A549 (cell line): ENCODE measurements around the gene FLNB. TPM values are rescaled to one million over a fixed set of nuclear protein-coding genes. Genes with fewer than 3 reads are reported as not detected.

Experiments
- ATAC-seq, 2 experiments: fragments of 200-7000 bp in 1 of 2; fragments of >200 bp in 1 of 2; cut with Nextera tagmentation in 1 of 2; cut with Tn5 transposase in 1 of 2; 3 replicates each; pipeline versions ENCODE4 v1.8.0 to v1.9.1; 2018 to 2020; ENCODE audit warnings: mild to moderate bottlenecking in 1 of 2, moderate library complexity in 1 of 2
- CTCF ChIA-PET: fragments of 300-600 bp; sonication (Branson Sonifier 250); formaldehyde crosslinking; extraction: SDS; loops from one replicate; lab custom pipeline; 2021; ENCODE audit warnings: antibody characterized with exemption, inconsistent platforms; lab: Yijun Ruan, JAX
- POLR2A ChIA-PET: fragments of 350-600 bp; formaldehyde crosslinking; extraction: SDS; loops from one replicate; lab custom pipeline; 2021; ENCODE audit warnings: antibody characterized with exemption, inconsistent platforms; lab: Yijun Ruan, JAX
- DNase-seq, 2 experiments: peaks; one replicate each; pipeline versions ENCODE4 v3.0.0 to v3.0.0-alpha.2; 2011 to 2016; ENCODE audit warnings: low read depth in 1 of 2, low spot score in 1 of 2
- FAIRE-seq: peaks from 2 replicates; lab custom pipeline; 2011; peaks lifted over from hg19 to GRCh38; lab: Jason Lieb, UNC
- H3K27ac ChIP-seq, 2 experiments: fragments of >200 bp; sonication (Bioruptor Twin); formaldehyde crosslinking; 3 replicates each; pipeline ENCODE4 v1.5.1; 2016 to 2017
- H3K4me1 ChIP-seq: fragments of >200 bp; sonication (Bioruptor Twin); formaldehyde crosslinking; 3 replicates; pipeline ENCODE4 v1.6.1; 2016
- H3K4me2 ChIP-seq: fragments of >200 bp; sonication (Bioruptor Twin); formaldehyde crosslinking; 3 replicates; pipeline ENCODE4 v1.6.1; 2016
- H3K4me3 ChIP-seq: fragments of >200 bp; sonication (Bioruptor Twin); formaldehyde crosslinking; 3 replicates; pipeline ENCODE4 v1.5.1; 2016
- H3K9me3 ChIP-seq: fragments of >200 bp; sonication (Bioruptor Twin); formaldehyde crosslinking; 3 replicates; pipeline ENCODE4 v1.6.1; 2016
- CBX2 ChIP-seq: fragments of 200-600 bp; sonication (generic); IDR thresholded peaks from 2 replicates; pipeline ENCODE4 v1.6.1; 2016; ENCODE audit warnings: low read depth, mild to moderate bottlenecking, borderline replicate concordance
- CHD2 ChIP-seq: fragments of 150-350 bp; IDR thresholded peaks from 2 replicates; pipeline ENCODE4 v1.6.1; 2014; ENCODE audit warnings: low read length; ENCODE audit not compliant: partially characterized antibody
- CHD4 ChIP-seq: fragments of 200-600 bp; sonication (generic); IDR thresholded peaks from 2 replicates; pipeline ENCODE4 v1.6.1; 2016; ENCODE audit warnings: antibody characterized with exemption, mild to moderate bottlenecking, borderline replicate concordance
- EHF ChIP-seq: fragments of 250-450 bp; sonication (Bioruptor Pico); IDR thresholded peaks from 2 replicates; pipeline ENCODE4 v1.5.0; 2020; ENCODE audit warnings: mild to moderate bottlenecking
- GATA3 ChIP-seq: IDR thresholded peaks from 2 replicates; pipeline ENCODE4 v1.6.1; 2012; ENCODE audit warnings: borderline replicate concordance
- HDAC2 ChIP-seq: fragments of 200-600 bp; sonication (generic); IDR thresholded peaks from 2 replicates; pipeline ENCODE4 v1.6.1; 2016
- HEYL ChIP-seq: fragments of 250-450 bp; sonication (Bioruptor Pico); IDR thresholded peaks from 2 replicates; pipeline ENCODE4 v1.8.0; 2021; ENCODE audit warnings: mild to moderate bottlenecking, moderate library complexity
- HOXA7 ChIP-seq: fragments of 250-450 bp; sonication (Bioruptor Pico); IDR thresholded peaks from 2 replicates; pipeline ENCODE4 v1.5.0; 2020; ENCODE audit warnings: mild to moderate bottlenecking, moderate library complexity
- HOXB13 ChIP-seq: fragments of 250-450 bp; sonication (Bioruptor Pico); IDR thresholded peaks from 2 replicates; pipeline ENCODE4 v1.5.0; 2020; ENCODE audit warnings: low read depth, mild to moderate bottlenecking, moderate library complexity
- JUN ChIP-seq, 2 experiments: fragments of >200 bp; sonication (Bioruptor Twin); formaldehyde crosslinking; IDR thresholded peaks; 2 replicates in 1 of 2; 3 replicates in 1 of 2; pipeline ENCODE4 v1.6.1; 2016 to 2017
- MYC ChIP-seq: IDR thresholded peaks from 2 replicates; pipeline ENCODE4 v1.6.1; 2012; ENCODE audit warnings: mild to moderate bottlenecking, inconsistent platforms, low read length, improper control_type of control experiment, borderline replicate concordance
- NR3C1 ChIP-seq: fragments of >200 bp; sonication (Bioruptor Twin); formaldehyde crosslinking; IDR thresholded peaks from 3 replicates; pipeline ENCODE4 v1.6.1; 2017
- POLR2A ChIP-seq: IDR thresholded peaks from 2 replicates; pipeline ENCODE4 v1.6.1; 2012; ENCODE audit warnings: mild to moderate bottlenecking, low read length
- POLR2AphosphoS2 ChIP-seq: conservative IDR thresholded peaks from 2 replicates; pipeline ENCODE4 v1.6.1; 2012; ENCODE audit warnings: low read length, improper control_type of control experiment, inconsistent platforms
- RCOR1 ChIP-seq: fragments of 150-350 bp; IDR thresholded peaks from 2 replicates; pipeline ENCODE4 v1.6.1; 2014; ENCODE audit warnings: antibody characterized with exemption, low read length, low read depth
- RFX5 ChIP-seq: fragments of 450-650 bp; IDR thresholded peaks from 2 replicates; pipeline ENCODE4 v1.7.1; 2014; ENCODE audit warnings: antibody characterized with exemption, mild to moderate bottlenecking, moderate library complexity
- RNF2 ChIP-seq: fragments of 200-600 bp; sonication (generic); IDR thresholded peaks from 2 replicates; pipeline ENCODE4 v1.6.1; 2016; ENCODE audit warnings: low read depth, mild to moderate bottlenecking, antibody characterized with exemption, moderate library complexity, borderline replicate concordance
- ZC3H11A ChIP-seq: fragments of 450-650 bp; IDR thresholded peaks from 2 replicates; pipeline ENCODE4 v1.6.1; 2014; ENCODE audit warnings: antibody characterized with exemption, mild to moderate bottlenecking
- ZNF302 ChIP-seq: fragments of 250-450 bp; sonication (Bioruptor Pico); IDR thresholded peaks from 2 replicates; pipeline ENCODE4 v1.9.0; 2021; ENCODE audit warnings: inconsistent platforms, mild to moderate bottlenecking, moderate library complexity
- ZSCAN20 ChIP-seq: fragments of 250-450 bp; sonication (Bioruptor Pico); IDR thresholded peaks from 2 replicates; pipeline ENCODE4 v1.8.0; 2022; ENCODE audit warnings: mild to moderate bottlenecking, moderate library complexity
- WGBS: methylation state at CpG from one replicate; pipeline ENCODE4 v1.1.6; 2017; ENCODE audit errors: missing lambda C conversion rate; 5-methylcytosine and 5-hydroxymethylcytosine counted together
- polyA plus RNA-seq, 4 experiments: library from polyadenylated mRNA; depleted of rRNA in 3 of 4; stranded (reverse); fragments of >200 nt; fragmentation: RNase III in 1 of 4; extraction: RNeasy Plus Mini Kit Qiagen cat#74134 plus additional on column Dnase treatment in 1 of 4; gene quantifications; 2 replicates in 3 of 4; 3 replicates in 1 of 4; pipeline ENCODE4 v1.2.3, GENCODE V29; 2011 to 2017
- TF ChIP-seq, protein P1 (sequence below): IDR thresholded peaks from 2 replicates; pipeline ENCODE4 v1.6.1; 2012; ENCODE audit warnings: low read depth, borderline replicate concordance
- TF ChIP-seq, protein P2 (sequence below): IDR thresholded peaks from 2 replicates; pipeline ENCODE4 v1.6.1; 2012
- TF ChIP-seq, protein P3 (sequence below): fragments of >200 bp; sonication (Bioruptor Twin); formaldehyde crosslinking; IDR thresholded peaks from 3 replicates; pipeline ENCODE4 v1.6.1; 2016
- TF ChIP-seq, protein P4 (sequence below): fragments of >200 bp; sonication (Bioruptor Twin); formaldehyde crosslinking; IDR thresholded peaks from 3 replicates; pipeline ENCODE4 v1.5.1; 2016
- TF ChIP-seq, protein P5 (sequence below): fragments of 250-450 bp; sonication (Bioruptor Pico); IDR thresholded peaks from 2 replicates; pipeline ENCODE4 v1.5.0; 2021; ENCODE audit warnings: mild to moderate bottlenecking, moderate library complexity, borderline replicate concordance
- TF ChIP-seq, protein P6 (sequence below): fragments of >200 bp; sonication (Bioruptor Twin); formaldehyde crosslinking; IDR thresholded peaks from 2 replicates; pipeline ENCODE4 v1.6.1; 2016

FLNB gene
- polyA plus RNA-seq, 2 of the 4 experiments (the other 2 are of a cell fraction), result 235 to 439 TPM

DNA sequence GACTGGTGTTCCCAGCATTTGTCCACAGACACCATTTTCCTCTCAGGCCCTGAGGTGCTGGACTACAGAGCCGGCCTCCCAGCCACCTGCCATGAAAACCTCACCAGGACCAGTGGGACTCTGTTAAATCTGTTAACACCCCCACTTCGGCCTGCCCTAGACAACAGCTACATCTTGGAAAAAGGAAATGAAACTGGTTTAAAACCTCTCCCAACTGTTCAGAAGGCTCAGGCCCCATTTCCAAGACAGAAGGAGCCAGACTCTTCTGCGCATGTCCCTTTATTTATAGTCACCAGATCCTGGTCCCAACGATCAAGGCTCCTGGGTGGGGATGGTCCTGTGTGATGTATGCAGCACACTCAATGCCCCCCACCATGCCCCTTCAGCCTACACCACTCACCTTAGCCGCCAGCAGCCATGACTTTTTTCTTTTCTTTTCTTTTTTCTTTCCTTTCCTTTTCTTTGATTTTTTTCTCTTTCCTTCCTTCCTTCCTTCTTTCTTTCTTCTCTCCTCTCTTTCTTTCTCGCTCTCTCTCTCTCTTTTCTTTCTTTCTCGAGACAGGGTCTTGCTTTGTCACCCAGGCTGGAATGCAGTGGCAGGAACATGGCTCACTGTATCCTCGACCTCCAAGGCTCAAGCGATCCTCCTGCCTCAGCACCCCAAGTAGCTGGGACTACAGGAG, 25.5 kb upstream of the FLNB start:
- H3K27ac ChIP-seq, result peak overlapping the region; percentile 92 to 98
- TF ChIP-seq CBX2 (no peak), ZC3H11A (no peak), CHD2 (no peak), HOXB13 (CRISPR knock-in tag) (no peak), RNF2 (no peak), MYC (no peak), HEYL (CRISPR knock-in tag) (no peak)
- TF ChIP-seq, protein P1, sequence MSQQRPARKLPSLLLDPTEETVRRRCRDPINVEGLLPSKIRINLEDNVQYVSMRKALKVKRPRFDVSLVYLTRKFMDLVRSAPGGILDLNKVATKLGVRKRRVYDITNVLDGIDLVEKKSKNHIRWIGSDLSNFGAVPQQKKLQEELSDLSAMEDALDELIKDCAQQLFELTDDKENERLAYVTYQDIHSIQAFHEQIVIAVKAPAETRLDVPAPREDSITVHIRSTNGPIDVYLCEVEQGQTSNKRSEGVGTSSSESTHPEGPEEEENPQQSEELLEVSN, result no peak
- TF ChIP-seq, protein P2, sequence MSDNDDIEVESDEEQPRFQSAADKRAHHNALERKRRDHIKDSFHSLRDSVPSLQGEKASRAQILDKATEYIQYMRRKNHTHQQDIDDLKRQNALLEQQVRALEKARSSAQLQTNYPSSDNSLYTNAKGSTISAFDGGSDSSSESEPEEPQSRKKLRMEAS, result no peak
- TF ChIP-seq, protein P3, sequence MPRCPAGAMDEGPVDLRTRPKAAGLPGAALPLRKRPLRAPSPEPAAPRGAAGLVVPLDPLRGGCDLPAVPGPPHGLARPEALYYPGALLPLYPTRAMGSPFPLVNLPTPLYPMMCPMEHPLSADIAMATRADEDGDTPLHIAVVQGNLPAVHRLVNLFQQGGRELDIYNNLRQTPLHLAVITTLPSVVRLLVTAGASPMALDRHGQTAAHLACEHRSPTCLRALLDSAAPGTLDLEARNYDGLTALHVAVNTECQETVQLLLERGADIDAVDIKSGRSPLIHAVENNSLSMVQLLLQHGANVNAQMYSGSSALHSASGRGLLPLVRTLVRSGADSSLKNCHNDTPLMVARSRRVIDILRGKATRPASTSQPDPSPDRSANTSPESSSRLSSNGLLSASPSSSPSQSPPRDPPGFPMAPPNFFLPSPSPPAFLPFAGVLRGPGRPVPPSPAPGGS, result no peak
- TF ChIP-seq, protein P4, sequence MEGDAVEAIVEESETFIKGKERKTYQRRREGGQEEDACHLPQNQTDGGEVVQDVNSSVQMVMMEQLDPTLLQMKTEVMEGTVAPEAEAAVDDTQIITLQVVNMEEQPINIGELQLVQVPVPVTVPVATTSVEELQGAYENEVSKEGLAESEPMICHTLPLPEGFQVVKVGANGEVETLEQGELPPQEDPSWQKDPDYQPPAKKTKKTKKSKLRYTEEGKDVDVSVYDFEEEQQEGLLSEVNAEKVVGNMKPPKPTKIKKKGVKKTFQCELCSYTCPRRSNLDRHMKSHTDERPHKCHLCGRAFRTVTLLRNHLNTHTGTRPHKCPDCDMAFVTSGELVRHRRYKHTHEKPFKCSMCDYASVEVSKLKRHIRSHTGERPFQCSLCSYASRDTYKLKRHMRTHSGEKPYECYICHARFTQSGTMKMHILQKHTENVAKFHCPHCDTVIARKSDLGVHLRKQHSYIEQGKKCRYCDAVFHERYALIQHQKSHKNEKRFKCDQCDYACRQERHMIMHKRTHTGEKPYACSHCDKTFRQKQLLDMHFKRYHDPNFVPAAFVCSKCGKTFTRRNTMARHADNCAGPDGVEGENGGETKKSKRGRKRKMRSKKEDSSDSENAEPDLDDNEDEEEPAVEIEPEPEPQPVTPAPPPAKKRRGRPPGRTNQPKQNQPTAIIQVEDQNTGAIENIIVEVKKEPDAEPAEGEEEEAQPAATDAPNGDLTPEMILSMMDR, result no peak
- TF ChIP-seq, protein P5, sequence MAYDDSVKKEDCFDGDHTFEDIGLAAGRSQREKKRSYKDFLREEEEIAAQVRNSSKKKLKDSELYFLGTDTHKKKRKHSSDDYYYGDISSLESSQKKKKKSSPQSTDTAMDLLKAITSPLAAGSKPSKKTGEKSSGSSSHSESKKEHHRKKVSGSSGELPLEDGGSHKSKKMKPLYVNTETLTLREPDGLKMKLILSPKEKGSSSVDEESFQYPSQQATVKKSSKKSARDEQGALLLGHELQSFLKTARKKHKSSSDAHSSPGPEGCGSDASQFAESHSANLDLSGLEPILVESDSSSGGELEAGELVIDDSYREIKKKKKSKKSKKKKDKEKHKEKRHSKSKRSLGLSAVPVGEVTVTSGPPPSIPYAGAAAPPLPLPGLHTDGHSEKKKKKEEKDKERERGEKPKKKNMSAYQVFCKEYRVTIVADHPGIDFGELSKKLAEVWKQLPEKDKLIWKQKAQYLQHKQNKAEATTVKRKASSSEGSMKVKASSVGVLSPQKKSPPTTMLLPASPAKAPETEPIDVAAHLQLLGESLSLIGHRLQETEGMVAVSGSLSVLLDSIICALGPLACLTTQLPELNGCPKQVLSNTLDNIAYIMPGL (CRISPR knock-in tag), result no peak
- TF ChIP-seq, all 56 proteins: peak for 0
- 77% methylated on average over 9 of the region's 9 CpGs for WGBS
- ChIA-PET POLR2A (no interaction called here), CTCF (interaction anchor here (1.2 kb wide), 1 partner anchor 12 kb away, joined by 3 read pairs; no protein-coding TSS in a partner anchor)
- Histone ChIP-seq H3K9me3 (no peaks in the 10 kb centered on the region), H3K4me1 (peaks cover 68% of the 10 kb centered on the region), H3K4me3 (no peak overlapping the region), H3K4me2 (peak overlapping the region; percentile 62)
- no peak for DNase-seq
- no peak for ATAC-seq
- no peak for FAIRE-seq

DNA sequence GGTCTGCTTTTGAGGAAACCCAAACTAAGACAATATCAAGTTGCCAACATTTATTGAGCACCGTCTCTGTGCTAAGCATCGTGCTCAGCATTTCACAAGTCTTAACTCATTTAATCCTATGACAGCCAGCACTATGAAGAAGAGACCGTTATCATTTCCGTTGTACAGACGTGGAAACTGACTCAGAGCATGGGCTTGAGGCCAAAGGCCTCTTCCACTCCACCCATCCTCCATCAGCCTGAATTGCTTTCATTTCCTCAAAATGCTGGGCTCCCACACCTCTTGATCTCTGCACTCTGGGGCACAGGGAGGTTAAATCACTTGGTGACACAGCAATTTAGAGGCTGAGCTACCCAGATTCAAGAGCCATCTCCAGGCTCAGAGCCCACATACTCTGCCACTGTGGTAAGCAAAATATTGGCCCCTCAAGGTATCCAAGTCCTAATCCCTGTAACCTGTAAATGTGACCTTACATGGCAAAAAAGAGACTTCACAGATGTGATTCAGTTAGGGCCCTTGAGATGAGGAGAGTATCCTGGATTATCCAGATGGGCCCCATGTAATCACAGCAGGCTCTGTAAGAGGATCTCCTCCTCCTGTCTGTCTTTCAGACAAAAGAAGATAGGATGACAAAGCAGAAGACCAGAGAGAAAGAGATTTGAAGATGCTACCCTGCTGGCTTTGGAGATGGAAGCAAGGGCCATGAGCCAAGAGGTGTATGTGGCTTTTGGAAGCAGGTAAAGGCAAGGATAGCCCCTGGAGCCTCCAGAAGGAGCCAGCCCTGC, 24.3 kb upstream of the FLNB start:
- FAIRE-seq (peak; percentile 89), ATAC-seq (peak; percentile 89 to 93), DNase-seq (peak in 1 of 2 experiments; percentile 96)
- Histone ChIP-seq H3K4me3 (no peak overlapping the region), H3K9me3 (no peaks in the 10 kb centered on the region), H3K4me1 (peaks cover 63% of the 10 kb centered on the region), H3K27ac (peak overlapping the region; percentile 92 to 98), H3K4me2 (peak overlapping the region; percentile 62)
- WGBS, result 2% methylated on average over 5 of the region's 5 CpGs
- ChIA-PET POLR2A (interaction anchor here (1.5 kb wide), 1 partner anchor 25 kb away, joined by 4 read pairs; the partner anchor contains the start of gene FLNB), CTCF (interaction anchor here (0.8 to 1.7 kb wide), 3 partner anchors 10 to 25 kb away, joined by 3 to 6 read pairs (median 3); partner anchors contain the start of gene FLNB)
- TF ChIP-seq RCOR1, result no peak
- TF ChIP-seq CHD4, result 0 out of 2 replicates have a peak, but pooled peaks have one; percentile 9
- TF ChIP-seq, protein P1, result 0 out of 2 replicates have a peak, but pooled peaks have one; percentile 14
- no peak for TF ChIP-seq CHD2
- peak; percentile 89 for TF ChIP-seq GATA3
- TF ChIP-seq, protein P6, sequence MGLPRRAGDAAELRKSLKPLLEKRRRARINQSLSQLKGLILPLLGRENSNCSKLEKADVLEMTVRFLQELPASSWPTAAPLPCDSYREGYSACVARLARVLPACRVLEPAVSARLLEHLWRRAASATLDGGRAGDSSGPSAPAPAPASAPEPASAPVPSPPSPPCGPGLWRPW, result no peak
- TF ChIP-seq RFX5, result no peak
- TF ChIP-seq, protein P2, result peak; percentile 89
- no peak for TF ChIP-seq HDAC2
- TF ChIP-seq EHF, result no peak
- TF ChIP-seq POLR2A, result no peak
- peak; percentile 45; the same call in 1 of the 2 replicates for TF ChIP-seq HOXA7 (CRISPR knock-in tag)
- TF ChIP-seq RNF2, result no peak
- TF ChIP-seq MYC, result no peak
- TF ChIP-seq NR3C1, result no peak
- TF ChIP-seq POLR2AphosphoS2, result no peak
- no peak for TF ChIP-seq CBX2
- TF ChIP-seq ZNF302 (CRISPR knock-in tag), result no peak; the same call in 1 of the 2 replicates
- TF ChIP-seq ZC3H11A, result no peak
- no peak; the same call in 1 of the 2 replicates for TF ChIP-seq HEYL (CRISPR knock-in tag)
- no peak for TF ChIP-seq HOXB13 (CRISPR knock-in tag)
- peak; percentile 87 to 92 for TF ChIP-seq JUN (IDR thresholded peaks at IDR 0.05)
- TF ChIP-seq ZSCAN20 (CRISPR knock-in tag), result no peak
